ENCODE data around the gene HNRNPUL2.

The HNRNPUL2 gene

DNA sequence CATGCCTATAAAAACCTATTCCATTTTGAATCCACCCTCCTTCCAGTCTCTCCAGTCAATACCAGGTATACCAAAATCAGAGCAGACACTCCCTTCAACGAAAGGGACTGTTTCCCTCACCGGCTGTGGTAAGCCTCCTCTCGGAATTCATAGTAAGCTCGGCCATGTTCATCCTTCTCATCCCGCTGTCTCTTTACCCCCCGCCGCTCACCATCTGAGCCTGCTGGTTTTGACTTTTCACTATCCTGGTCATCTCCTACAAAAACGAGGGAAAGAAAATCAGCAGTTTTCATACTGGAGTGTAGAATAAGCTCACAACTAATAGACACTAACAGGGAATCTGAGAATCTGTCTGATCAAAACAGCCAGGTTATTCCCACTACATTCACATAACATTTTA lies 3.1 kb downstream of the HNRNPUL2 start:
- TF ChIP-seq TAF1 (IDR thresholded peaks at IDR 0.05; ENCODE audit: low read depth) (no peak), RAD21 (IDR thresholded peaks at IDR 0.05; ENCODE audit: low read depth) (no peak), YY1 (IDR thresholded peaks at IDR 0.05; ENCODE audit: low read depth) (no peak), FOXM1 (IDR thresholded peaks at IDR 0.05; ENCODE audit: borderline replicate concordance, low read depth) (no peak), TEAD4 (IDR thresholded peaks at IDR 0.05) (no peak)
- TF ChIP-seq, protein P1, sequence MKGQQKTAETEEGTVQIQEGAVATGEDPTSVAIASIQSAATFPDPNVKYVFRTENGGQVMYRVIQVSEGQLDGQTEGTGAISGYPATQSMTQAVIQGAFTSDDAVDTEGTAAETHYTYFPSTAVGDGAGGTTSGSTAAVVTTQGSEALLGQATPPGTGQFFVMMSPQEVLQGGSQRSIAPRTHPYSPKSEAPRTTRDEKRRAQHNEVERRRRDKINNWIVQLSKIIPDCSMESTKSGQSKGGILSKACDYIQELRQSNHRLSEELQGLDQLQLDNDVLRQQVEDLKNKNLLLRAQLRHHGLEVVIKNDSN (IDR thresholded peaks at IDR 0.05) = no peak

DNA sequence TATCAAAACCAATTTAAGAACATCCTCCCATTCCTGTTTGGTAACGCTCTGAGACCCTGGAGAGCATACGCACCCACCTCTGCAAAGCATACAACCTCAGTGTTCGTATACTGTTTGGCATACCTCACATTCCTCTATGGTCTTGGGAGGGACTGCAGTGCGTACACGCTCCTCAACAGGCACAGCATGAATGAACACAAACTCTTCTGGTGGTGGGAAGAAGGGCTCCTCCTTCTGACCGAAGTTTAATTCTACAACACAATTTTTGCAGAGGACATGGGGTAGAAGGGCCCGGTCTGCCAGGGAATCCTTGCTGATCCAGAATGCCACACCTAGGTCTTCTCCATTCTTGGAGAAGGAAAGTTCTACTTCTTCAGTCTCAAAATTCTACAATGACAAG lies 5.3 kb downstream of the HNRNPUL2 start:
- TF ChIP-seq CEBPB (IDR thresholded peaks at IDR 0.05) (no peak), TEAD4 (IDR thresholded peaks at IDR 0.05) (no peak), EGR1 (IDR thresholded peaks at IDR 0.05) (no peak), TAF1 (IDR thresholded peaks at IDR 0.05; ENCODE audit: low read depth) (no peak), RAD21 (IDR thresholded peaks at IDR 0.05; ENCODE audit: low read depth) (no peak), CREB1 (IDR thresholded peaks at IDR 0.05; ENCODE audit: low read depth) (no peak), FOXM1 (IDR thresholded peaks at IDR 0.05; ENCODE audit: borderline replicate concordance, low read depth) (no peak), YY1 (IDR thresholded peaks at IDR 0.05; ENCODE audit: low read depth) (no peak), TCF12 (IDR thresholded peaks at IDR 0.05; ENCODE audit: low read depth) (no peak), EP300 (IDR thresholded peaks at IDR 0.05; ENCODE audit: borderline replicate concordance) (no peak), ZBTB7A (IDR thresholded peaks at IDR 0.05; ENCODE audit: low read depth) (no peak), NFIC (IDR thresholded peaks at IDR 0.05) (no peak)
- TF ChIP-seq, protein P2, sequence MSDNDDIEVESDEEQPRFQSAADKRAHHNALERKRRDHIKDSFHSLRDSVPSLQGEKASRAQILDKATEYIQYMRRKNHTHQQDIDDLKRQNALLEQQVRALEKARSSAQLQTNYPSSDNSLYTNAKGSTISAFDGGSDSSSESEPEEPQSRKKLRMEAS (IDR thresholded peaks at IDR 0.05) = no peak
- TF ChIP-seq, protein P3, sequence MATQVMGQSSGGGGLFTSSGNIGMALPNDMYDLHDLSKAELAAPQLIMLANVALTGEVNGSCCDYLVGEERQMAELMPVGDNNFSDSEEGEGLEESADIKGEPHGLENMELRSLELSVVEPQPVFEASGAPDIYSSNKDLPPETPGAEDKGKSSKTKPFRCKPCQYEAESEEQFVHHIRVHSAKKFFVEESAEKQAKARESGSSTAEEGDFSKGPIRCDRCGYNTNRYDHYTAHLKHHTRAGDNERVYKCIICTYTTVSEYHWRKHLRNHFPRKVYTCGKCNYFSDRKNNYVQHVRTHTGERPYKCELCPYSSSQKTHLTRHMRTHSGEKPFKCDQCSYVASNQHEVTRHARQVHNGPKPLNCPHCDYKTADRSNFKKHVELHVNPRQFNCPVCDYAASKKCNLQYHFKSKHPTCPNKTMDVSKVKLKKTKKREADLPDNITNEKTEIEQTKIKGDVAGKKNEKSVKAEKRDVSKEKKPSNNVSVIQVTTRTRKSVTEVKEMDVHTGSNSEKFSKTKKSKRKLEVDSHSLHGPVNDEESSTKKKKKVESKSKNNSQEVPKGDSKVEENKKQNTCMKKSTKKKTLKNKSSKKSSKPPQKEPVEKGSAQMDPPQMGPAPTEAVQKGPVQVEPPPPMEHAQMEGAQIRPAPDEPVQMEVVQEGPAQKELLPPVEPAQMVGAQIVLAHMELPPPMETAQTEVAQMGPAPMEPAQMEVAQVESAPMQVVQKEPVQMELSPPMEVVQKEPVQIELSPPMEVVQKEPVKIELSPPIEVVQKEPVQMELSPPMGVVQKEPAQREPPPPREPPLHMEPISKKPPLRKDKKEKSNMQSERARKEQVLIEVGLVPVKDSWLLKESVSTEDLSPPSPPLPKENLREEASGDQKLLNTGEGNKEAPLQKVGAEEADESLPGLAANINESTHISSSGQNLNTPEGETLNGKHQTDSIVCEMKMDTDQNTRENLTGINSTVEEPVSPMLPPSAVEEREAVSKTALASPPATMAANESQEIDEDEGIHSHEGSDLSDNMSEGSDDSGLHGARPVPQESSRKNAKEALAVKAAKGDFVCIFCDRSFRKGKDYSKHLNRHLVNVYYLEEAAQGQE (IDR thresholded peaks at IDR 0.05; ENCODE audit: low read depth) = no peak

DNA sequence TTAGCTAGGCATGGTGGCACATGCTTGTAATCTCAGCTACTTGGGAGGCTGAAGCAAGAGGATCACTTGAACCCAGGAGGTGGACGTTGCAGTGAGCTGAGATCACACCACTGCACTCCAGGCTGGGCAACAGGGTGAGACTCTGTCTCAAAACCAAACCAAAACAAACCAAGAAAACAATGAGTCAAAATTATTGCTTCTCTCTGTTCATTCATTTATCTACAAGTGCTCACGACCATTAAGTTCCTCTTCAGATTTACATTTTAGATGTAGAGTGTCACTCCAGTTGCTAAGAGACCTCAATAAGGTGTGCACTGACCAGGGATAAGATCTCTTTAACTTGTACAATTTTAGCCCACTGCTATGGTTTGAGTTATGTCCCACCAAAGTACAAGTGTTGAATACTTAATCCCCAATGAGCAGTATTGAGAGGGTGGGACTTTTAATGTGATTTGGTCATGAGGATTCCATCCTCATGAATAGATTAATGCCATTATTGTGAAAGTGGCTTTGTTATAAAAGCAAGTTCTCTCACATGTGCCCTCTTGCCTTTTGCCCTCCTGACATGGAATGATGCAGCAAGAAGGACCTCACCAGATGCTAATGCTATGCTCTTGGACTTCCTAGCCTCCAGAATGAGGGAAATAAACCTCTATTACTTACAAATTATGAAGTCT lies 7.8 kb downstream of the HNRNPUL2 start:
- TF ChIP-seq FOXM1 (IDR thresholded peaks at IDR 0.05; ENCODE audit: borderline replicate concordance, low read depth) (no peak), CREB1 (IDR thresholded peaks at IDR 0.05; ENCODE audit: low read depth) (no peak), YY1 (IDR thresholded peaks at IDR 0.05; ENCODE audit: low read depth) (no peak), ZBTB7A (IDR thresholded peaks at IDR 0.05; ENCODE audit: low read depth) (no peak), NFIC (IDR thresholded peaks at IDR 0.05) (no peak), CEBPB (IDR thresholded peaks at IDR 0.05) (no peak), EP300 (IDR thresholded peaks at IDR 0.05; ENCODE audit: borderline replicate concordance) (no peak), EGR1 (IDR thresholded peaks at IDR 0.05) (no peak), TAF1 (IDR thresholded peaks at IDR 0.05; ENCODE audit: low read depth) (no peak), TCF12 (IDR thresholded peaks at IDR 0.05; ENCODE audit: low read depth) (no peak), TEAD4 (IDR thresholded peaks at IDR 0.05) (no peak), RAD21 (IDR thresholded peaks at IDR 0.05; ENCODE audit: low read depth) (no peak)
- TF ChIP-seq, protein P1 (IDR thresholded peaks at IDR 0.05) = no peak
- TF ChIP-seq, protein P3 (IDR thresholded peaks at IDR 0.05; ENCODE audit: low read depth) = no peak
- TF ChIP-seq, protein P2 (IDR thresholded peaks at IDR 0.05) = no peak

DNA sequence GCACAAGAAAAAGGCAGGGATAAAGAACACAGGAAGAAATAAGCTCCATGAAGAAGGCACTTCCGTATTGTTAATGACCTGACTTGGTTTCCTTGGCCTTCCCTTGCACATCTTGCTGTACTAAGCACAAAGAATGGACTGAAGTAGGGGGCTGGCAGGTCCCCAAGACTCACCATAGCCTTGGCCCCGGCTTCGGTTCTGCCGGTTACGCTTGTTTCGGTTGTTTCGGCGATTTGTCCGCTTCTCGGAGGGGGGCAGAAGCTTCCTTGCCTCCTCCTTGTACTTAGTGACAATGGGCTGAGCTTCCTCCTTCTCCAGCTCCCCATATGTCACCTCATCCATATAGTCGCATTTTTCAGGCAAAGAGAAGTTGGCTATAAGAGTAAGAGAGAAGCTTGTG lies 10.4 kb downstream of the HNRNPUL2 start:
- TF ChIP-seq, protein P3 (IDR thresholded peaks at IDR 0.05; ENCODE audit: low read depth) = no peak

DNA sequence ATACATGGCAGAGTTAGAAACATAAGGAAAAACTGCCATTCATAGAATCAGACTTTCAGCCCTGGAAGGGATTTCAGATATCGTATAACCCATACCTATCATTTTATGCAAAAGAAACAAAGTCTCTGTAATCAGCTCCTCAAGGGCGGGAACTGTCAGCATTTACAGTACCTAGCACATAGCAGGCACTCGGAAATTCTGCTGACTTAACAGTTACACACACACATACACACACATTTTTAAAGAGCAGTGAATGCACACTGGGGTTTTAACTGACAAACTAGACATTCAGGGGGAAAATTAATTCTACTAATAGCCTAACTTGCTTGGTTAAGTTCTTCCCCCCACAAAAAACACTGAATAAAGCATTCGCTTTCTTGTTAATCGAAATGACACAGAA lies 11.1 kb downstream of the HNRNPUL2 start:
- TF ChIP-seq EP300 (IDR thresholded peaks at IDR 0.05; ENCODE audit: borderline replicate concordance) = no peak
- TF ChIP-seq CREB1 (IDR thresholded peaks at IDR 0.05; ENCODE audit: low read depth) = no peak
- TF ChIP-seq FOXM1 (IDR thresholded peaks at IDR 0.05; ENCODE audit: borderline replicate concordance, low read depth) = no peak
- TF ChIP-seq TEAD4 (IDR thresholded peaks at IDR 0.05) = no peak
- TF ChIP-seq TAF1 (IDR thresholded peaks at IDR 0.05; ENCODE audit: low read depth) = no peak
- TF ChIP-seq TCF12 (IDR thresholded peaks at IDR 0.05; ENCODE audit: low read depth) = no peak
- TF ChIP-seq EGR1 (IDR thresholded peaks at IDR 0.05) = no peak
- TF ChIP-seq ZBTB7A (IDR thresholded peaks at IDR 0.05; ENCODE audit: low read depth) = no peak
- TF ChIP-seq, protein P1 (IDR thresholded peaks at IDR 0.05) = no peak
- TF ChIP-seq, protein P2 (IDR thresholded peaks at IDR 0.05) = no peak
- TF ChIP-seq YY1 (IDR thresholded peaks at IDR 0.05; ENCODE audit: low read depth) = no peak
- TF ChIP-seq RAD21 (IDR thresholded peaks at IDR 0.05; ENCODE audit: low read depth) = no peak
- TF ChIP-seq, protein P3 (IDR thresholded peaks at IDR 0.05; ENCODE audit: low read depth) = no peak
- TF ChIP-seq CEBPB (IDR thresholded peaks at IDR 0.05) = no peak
- TF ChIP-seq NFIC (IDR thresholded peaks at IDR 0.05) = no peak

Data from Ishikawa (cell line).